ENCODE measurements around the gene RPL13.

GRCh38 chr16:89610108-89610453 lies 49.6 kb downstream of the RPL13 start:
- TF ChIP-seq CTCF (IDR thresholded peaks at IDR 0.05) (no peak), EZH2 (IDR thresholded peaks at IDR 0.05) (no peak)

Measured in neural progenitor cell (in vitro differentiated cells).